ENCODE data around the gene NYAP2.

The NYAP2 gene

DNA sequence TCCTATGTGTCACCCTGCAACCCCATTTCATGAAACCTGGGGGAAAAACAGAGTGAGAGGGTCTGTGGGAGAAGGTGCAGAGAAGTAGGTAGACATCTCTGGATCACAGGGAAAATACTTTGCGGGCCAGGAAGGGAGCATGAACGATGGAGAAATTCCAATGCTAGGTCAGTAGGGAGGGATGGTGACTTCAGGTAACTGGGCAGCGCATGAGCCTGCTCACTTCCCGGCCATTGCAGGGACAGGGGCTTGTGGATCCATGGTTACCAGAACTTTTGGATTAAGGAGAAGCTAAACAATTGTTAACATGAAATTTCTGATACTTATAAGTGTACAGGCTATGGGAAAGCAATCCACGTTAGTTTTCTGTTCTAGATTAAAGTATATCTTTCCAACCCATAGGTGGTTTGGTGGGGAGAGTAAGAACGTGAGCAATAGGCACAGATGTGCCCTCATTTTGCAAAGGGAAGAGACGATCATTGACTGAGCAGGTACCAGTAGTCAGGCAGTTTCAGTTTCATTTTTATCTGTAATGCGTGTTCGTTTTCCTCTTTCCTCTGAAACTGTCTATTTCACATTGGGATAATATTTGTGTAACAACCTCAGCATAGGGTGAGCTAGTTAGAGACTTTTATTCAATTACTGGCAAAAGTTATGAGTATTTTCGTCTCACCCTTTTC lies 65.0 kb downstream of the NYAP2 start:
- no peak overlapping the region for H3K4me3 ChIP-seq (ENCODE audit: low read depth, low read length)
- DNase-seq (ENCODE audit: low read depth, low spot score): no peak
- in situ Hi-C loops (cut with HindIII; ENCODE audit: low sequenced_read_pairs): no loop called here
- TF ChIP-seq, protein P1, sequence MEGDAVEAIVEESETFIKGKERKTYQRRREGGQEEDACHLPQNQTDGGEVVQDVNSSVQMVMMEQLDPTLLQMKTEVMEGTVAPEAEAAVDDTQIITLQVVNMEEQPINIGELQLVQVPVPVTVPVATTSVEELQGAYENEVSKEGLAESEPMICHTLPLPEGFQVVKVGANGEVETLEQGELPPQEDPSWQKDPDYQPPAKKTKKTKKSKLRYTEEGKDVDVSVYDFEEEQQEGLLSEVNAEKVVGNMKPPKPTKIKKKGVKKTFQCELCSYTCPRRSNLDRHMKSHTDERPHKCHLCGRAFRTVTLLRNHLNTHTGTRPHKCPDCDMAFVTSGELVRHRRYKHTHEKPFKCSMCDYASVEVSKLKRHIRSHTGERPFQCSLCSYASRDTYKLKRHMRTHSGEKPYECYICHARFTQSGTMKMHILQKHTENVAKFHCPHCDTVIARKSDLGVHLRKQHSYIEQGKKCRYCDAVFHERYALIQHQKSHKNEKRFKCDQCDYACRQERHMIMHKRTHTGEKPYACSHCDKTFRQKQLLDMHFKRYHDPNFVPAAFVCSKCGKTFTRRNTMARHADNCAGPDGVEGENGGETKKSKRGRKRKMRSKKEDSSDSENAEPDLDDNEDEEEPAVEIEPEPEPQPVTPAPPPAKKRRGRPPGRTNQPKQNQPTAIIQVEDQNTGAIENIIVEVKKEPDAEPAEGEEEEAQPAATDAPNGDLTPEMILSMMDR (IDR thresholded peaks at IDR 0.05; ENCODE audit: low read depth, low read length): no peak

DNA sequence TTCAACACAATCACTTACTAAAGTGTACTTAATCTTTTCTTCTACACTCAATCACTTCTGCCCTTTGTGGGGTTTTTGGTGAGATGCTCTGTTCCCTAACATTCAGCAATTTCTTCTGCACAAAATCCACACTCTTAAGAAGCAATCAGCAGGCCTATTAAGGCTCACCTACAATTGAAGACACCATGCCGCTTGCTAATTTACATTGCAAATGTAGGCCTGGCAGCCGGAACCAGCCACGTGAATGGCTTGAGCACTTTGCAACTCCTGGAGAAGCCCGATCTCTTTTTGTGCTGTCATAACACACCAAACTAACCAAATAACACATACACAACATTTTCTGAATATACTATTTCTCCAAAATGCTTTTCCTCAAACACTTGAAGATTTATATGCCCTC lies 66.3 kb downstream of the NYAP2 start:
- in situ Hi-C loops (cut with HindIII; ENCODE audit: low sequenced_read_pairs): no loop called here
- no peak overlapping the region for H3K4me3 ChIP-seq (ENCODE audit: low read depth, low read length)
- TF ChIP-seq, protein P1 (IDR thresholded peaks at IDR 0.05; ENCODE audit: low read depth, low read length): no peak
- DNase-seq (ENCODE audit: low read depth, low spot score): no peak

DNA sequence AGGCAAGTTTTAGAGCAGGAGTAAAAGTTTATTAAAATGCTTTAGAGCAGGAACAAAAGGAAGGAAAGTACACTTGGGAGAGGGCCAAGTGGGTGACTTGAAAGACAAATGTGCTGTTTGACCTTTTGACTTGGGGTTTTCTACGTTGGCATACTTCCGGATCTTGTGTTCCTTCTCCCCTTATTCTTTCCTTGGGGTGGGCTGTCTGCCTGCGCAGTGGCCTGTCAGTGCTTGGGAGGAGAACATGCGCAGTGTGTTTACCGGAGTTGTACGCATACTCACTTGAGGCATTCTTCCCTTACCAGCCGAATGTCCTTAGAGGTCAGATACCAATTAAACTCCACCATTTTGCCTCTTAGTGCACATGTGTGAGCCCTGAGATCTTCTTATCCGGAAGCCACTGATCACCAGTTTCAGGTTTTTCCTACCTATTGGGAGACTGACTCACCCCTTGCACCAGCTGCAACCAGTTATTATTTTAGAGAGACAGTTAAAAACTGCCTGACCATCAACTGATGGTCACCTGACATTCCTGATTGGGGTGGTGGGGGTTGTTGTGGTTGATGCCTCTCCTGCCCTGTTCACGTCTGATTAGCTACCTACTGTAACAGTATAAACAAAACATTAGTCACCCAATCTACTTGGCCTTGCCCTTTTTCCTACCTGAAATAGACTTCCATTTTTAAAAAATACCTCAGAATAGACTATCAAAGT lies 67.5 kb downstream of the NYAP2 start:
- no peak for DNase-seq (ENCODE audit: low read depth, low spot score)
- H3K4me3 ChIP-seq (ENCODE audit: low read depth, low read length): no peak overlapping the region
- in situ Hi-C loops (cut with HindIII; ENCODE audit: low sequenced_read_pairs): no loop called here
- TF ChIP-seq, protein P1 (IDR thresholded peaks at IDR 0.05; ENCODE audit: low read depth, low read length): no peak

DNA sequence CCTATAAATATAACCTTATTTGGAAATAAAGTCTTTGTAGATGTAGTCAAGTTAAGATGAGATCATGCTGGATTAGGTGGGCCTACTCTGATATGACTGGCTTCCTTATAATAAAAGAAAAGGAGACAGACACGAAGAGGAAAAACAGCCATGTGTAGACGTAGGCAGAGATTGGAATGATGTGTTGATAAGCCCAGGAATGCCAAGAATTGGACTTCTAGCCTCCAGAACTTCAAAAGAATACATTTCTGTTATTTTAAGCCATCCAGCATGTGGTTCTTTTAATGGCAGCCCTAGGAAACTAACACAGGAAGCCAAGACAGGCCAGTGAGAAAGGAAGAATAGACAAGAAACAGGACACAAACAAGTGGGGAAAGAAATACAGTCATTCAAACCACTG lies 68.6 kb downstream of the NYAP2 start:
- H3K4me3 ChIP-seq (ENCODE audit: low read depth, low read length): no peak overlapping the region
- in situ Hi-C loops (cut with HindIII; ENCODE audit: low sequenced_read_pairs): no loop called here
- peak; percentile 20 for DNase-seq (ENCODE audit: low read depth, low spot score)
- TF ChIP-seq, protein P1 (IDR thresholded peaks at IDR 0.05; ENCODE audit: low read depth, low read length): no peak

DNA sequence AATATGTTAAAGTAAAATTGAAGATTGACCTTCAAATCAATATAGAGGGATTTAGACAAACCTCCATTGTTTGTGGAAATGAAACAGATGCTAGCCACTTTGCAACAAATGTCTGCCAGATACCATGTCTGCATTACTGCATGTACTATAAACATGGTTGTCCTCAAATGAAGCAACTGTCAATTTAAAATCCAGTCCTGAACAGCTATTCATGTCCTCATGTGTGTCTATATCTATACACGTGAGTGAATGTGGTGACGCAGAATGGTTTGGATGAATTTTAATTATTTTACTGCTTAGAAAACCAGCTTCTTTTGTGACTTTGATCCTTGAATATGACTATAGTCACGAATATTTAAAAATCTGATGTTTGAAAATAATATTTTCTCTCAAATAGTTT lies 71.5 kb downstream of the NYAP2 start:
- in situ Hi-C loops (cut with HindIII; ENCODE audit: low sequenced_read_pairs): no loop called here

DNA sequence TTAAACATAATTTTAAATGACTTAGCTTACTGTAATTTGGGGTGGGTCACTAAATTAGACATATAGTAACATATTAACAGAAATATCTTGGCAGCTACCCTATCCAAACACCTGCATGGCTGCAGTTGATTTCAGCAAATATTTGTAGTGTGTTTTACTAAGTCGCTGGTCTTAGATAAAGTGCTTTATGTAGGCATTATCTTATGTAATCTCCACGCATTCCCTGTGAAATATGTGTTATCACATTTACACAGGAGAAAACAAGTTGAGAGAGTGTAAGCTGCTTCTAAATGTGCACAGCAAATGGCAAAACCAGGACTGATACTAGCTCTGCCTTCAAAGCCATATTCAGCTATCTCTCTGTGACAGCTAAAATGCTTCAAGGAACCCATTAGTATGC lies 72.0 kb downstream of the NYAP2 start:
- in situ Hi-C loops (cut with HindIII; ENCODE audit: low sequenced_read_pairs): no loop called here
- no peak for DNase-seq (ENCODE audit: low read depth, low spot score)

More for the DNA sequence above, 71.5 kb downstream of the NYAP2 start:
- DNase-seq (ENCODE audit: low read depth, low spot score): no peak
- TF ChIP-seq, protein P1 (IDR thresholded peaks at IDR 0.05; ENCODE audit: low read depth, low read length): no peak
- no peak overlapping the region for H3K4me3 ChIP-seq (ENCODE audit: low read depth, low read length)

More for the DNA sequence above, 72.0 kb downstream of the NYAP2 start:
- TF ChIP-seq, protein P1 (IDR thresholded peaks at IDR 0.05; ENCODE audit: low read depth, low read length): no peak
- no peak overlapping the region for H3K4me3 ChIP-seq (ENCODE audit: low read depth, low read length)

All from astrocyte of the spinal cord (primary cell).